Neural cell (in vitro differentiated cells): ENCODE measurements around the gene SBNO2. TPM values are rescaled to one million over a fixed set of nuclear protein-coding genes. Genes with fewer than 3 reads are reported as not detected.

Source experiments
- H2AFZ ChIP-seq: fragments of 200-600, 300-800 bp; sonication (generic), shearing (Covaris generic); 2 replicates; pipeline ENCODE4 v1.6.0; 2014; ENCODE audit warnings: low read depth, mild to moderate bottlenecking, antibody characterized with exemption, low read length, moderate library complexity
- H3F3A ChIP-seq: fragments of 200-600 bp; shearing (Covaris generic); 2 replicates; pipeline ENCODE4 v1.6.1; 2016; ENCODE audit warnings: mild to moderate bottlenecking, moderate library complexity, mixed read lengths, antibody characterized with exemption, low read length; ENCODE audit not compliant: insufficient read depth, poor library complexity, severe bottlenecking
- H3K27ac ChIP-seq: fragments of 200-600, 300-800 bp; sonication (generic), shearing (Covaris generic); 2 replicates; pipeline ENCODE4 v1.5.1; 2014; ENCODE audit warnings: mild to moderate bottlenecking, low read length, moderate library complexity
- H3K27me3 ChIP-seq: fragments of 300-800, 200-600 bp; sonication (generic), shearing (Covaris generic); 2 replicates; pipeline ENCODE4 v1.6.0; 2014; ENCODE audit warnings: mild to moderate bottlenecking, low read depth, low read length, moderate library complexity; ENCODE audit not compliant: insufficient read depth
- H3K36me3 ChIP-seq: fragments of 300-800, 200-600 bp; sonication (generic), shearing (Covaris generic); 2 replicates; pipeline ENCODE4 v1.5.1; 2014; ENCODE audit warnings: mild to moderate bottlenecking, antibody characterized with exemption, low read length, moderate library complexity; ENCODE audit not compliant: insufficient read depth
- H3K4me2 ChIP-seq: fragments of 300-800, 200-600 bp; sonication (generic), shearing (Covaris generic); 2 replicates; pipeline ENCODE4 v1.6.0; 2014; ENCODE audit warnings: mild to moderate bottlenecking, low read length
- H3K4me3 ChIP-seq: fragments of 300-800, 200-600 bp; sonication (generic), shearing (Covaris generic); 2 replicates; pipeline ENCODE4 v1.5.1; 2014; ENCODE audit warnings: mild to moderate bottlenecking, low read length, moderate library complexity
- H3K79me2 ChIP-seq: fragments of 200-600 bp; shearing (Covaris generic); replicated peaks from 2 replicates; pipeline ENCODE4 v1.6.0; 2014; ENCODE audit warnings: mild to moderate bottlenecking, low read length, moderate library complexity; ENCODE audit not compliant: insufficient read depth
- H3K9ac ChIP-seq: fragments of 300-800, 200-600 bp; sonication (generic), shearing (Covaris generic); 2 replicates; pipeline ENCODE4 v1.6.1; 2016; ENCODE audit warnings: mild to moderate bottlenecking, low read length, mixed read lengths
- H3K9me2 ChIP-seq: fragments of 200-600 bp; shearing (Covaris generic); 2 replicates; pipeline ENCODE4 v1.6.1; 2016; ENCODE audit warnings: mild to moderate bottlenecking, low read length, mixed read lengths; ENCODE audit not compliant: insufficient read depth
- H3K9me3 ChIP-seq: fragments of 200-600, 300-800 bp; sonication (generic), shearing (Covaris generic); 2 replicates; pipeline ENCODE4 v1.6.1; 2016; ENCODE audit warnings: mild to moderate bottlenecking, mixed run types, low read length, moderate library complexity, mixed read lengths
- H4K20me1 ChIP-seq: fragments of 200-600 bp; shearing (Covaris generic); 2 replicates; pipeline ENCODE4 v1.6.1; 2016; ENCODE audit warnings: mild to moderate bottlenecking, mixed run types; ENCODE audit not compliant: insufficient read depth
- EP300 ChIP-seq: fragments of 450-650 bp; conservative IDR thresholded peaks from 2 replicates; pipeline ENCODE4 v1.6.1; 2014; ENCODE audit warnings: antibody characterized with exemption, mild to moderate bottlenecking, moderate library complexity; ENCODE audit not compliant: poor library complexity, severe bottlenecking
- EZH2 ChIP-seq: fragments of 200-600, 300-800 bp; shearing (Covaris generic), sonication (generic); IDR thresholded peaks from 2 replicates; pipeline ENCODE4 v1.6.1; 2014; ENCODE audit warnings: antibody characterized with exemption, low read length, borderline replicate concordance, mild to moderate bottlenecking; ENCODE audit not compliant: insufficient read depth, poor library complexity, severe bottlenecking
- MXI1 ChIP-seq: fragments of 450-650 bp; conservative IDR thresholded peaks from 2 replicates; pipeline ENCODE4 v1.6.1; 2014; ENCODE audit warnings: antibody characterized with exemption, mild to moderate bottlenecking; ENCODE audit not compliant: poor library complexity, severe bottlenecking
- POLR2AphosphoS5 ChIP-seq: IDR thresholded peaks from 2 replicates; pipeline ENCODE4 v1.6.1; 2012
- RAD21 ChIP-seq: fragments of 450-650 bp; conservative IDR thresholded peaks from 2 replicates; pipeline ENCODE4 v1.6.1; 2014; ENCODE audit warnings: antibody characterized with exemption, mild to moderate bottlenecking, moderate library complexity
- SMC3 ChIP-seq: fragments of 450-650 bp; conservative IDR thresholded peaks from 2 replicates; pipeline ENCODE4 v1.6.1; 2014; ENCODE audit warnings: antibody characterized with exemption, mild to moderate bottlenecking, moderate library complexity; ENCODE audit not compliant: poor library complexity
- TAF1 ChIP-seq: IDR thresholded peaks from 2 replicates; pipeline ENCODE4 v1.6.1; 2012; ENCODE audit warnings: low read depth
- polyA plus RNA-seq: library from polyadenylated mRNA; depleted of rRNA; stranded (reverse); fragments of >200 nt; gene quantifications from 2 replicates; pipeline ENCODE4 v1.2.3, GENCODE V29; 2014
- TF ChIP-seq, protein P1 (sequence below): IDR thresholded peaks from 2 replicates; pipeline ENCODE4 v1.6.1; 2012; ENCODE audit warnings: borderline replicate concordance
- TF ChIP-seq, protein P2 (sequence below): fragments of 450-650 bp; IDR thresholded peaks from 2 replicates; pipeline ENCODE4 v1.5.1; 2014; ENCODE audit warnings: antibody characterized with exemption, mild to moderate bottlenecking, moderate library complexity; ENCODE audit not compliant: poor library complexity, severe bottlenecking

The SBNO2 gene
- polyA plus RNA-seq, 1 donor from 2014 or later = 4.8 TPM

DNA sequence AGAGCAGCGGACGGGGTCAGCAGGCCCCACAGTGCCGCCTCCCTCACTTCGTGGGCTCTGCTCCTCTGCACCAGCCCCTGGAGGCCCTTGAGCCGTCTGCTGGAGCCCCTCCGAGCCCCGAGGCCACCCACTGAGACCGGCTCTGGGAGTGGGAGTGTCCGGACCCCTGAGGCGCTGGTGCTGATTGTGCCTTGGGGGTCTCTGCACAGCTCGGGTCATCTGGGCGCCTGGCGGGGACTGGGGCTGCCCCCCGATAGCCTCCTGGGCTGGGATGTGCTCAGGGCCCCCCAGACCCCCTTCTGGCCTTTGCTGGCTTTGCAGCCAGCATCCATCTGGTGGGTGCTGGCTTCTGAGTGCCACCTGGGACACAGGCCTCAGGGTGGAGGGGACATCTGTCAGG is 48.3 kb upstream of the SBNO2 start:
- H4K20me1 ChIP-seq = no peaks in the 10 kb centered on the region
- no peak for TF ChIP-seq MXI1
- no peak for TF ChIP-seq SMC3
- TF ChIP-seq, protein P1, sequence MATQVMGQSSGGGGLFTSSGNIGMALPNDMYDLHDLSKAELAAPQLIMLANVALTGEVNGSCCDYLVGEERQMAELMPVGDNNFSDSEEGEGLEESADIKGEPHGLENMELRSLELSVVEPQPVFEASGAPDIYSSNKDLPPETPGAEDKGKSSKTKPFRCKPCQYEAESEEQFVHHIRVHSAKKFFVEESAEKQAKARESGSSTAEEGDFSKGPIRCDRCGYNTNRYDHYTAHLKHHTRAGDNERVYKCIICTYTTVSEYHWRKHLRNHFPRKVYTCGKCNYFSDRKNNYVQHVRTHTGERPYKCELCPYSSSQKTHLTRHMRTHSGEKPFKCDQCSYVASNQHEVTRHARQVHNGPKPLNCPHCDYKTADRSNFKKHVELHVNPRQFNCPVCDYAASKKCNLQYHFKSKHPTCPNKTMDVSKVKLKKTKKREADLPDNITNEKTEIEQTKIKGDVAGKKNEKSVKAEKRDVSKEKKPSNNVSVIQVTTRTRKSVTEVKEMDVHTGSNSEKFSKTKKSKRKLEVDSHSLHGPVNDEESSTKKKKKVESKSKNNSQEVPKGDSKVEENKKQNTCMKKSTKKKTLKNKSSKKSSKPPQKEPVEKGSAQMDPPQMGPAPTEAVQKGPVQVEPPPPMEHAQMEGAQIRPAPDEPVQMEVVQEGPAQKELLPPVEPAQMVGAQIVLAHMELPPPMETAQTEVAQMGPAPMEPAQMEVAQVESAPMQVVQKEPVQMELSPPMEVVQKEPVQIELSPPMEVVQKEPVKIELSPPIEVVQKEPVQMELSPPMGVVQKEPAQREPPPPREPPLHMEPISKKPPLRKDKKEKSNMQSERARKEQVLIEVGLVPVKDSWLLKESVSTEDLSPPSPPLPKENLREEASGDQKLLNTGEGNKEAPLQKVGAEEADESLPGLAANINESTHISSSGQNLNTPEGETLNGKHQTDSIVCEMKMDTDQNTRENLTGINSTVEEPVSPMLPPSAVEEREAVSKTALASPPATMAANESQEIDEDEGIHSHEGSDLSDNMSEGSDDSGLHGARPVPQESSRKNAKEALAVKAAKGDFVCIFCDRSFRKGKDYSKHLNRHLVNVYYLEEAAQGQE = no peak
- no peak for TF ChIP-seq RAD21
- TF ChIP-seq EP300 = no peak
- TF ChIP-seq EZH2 = no peak
- TF ChIP-seq, protein P2, sequence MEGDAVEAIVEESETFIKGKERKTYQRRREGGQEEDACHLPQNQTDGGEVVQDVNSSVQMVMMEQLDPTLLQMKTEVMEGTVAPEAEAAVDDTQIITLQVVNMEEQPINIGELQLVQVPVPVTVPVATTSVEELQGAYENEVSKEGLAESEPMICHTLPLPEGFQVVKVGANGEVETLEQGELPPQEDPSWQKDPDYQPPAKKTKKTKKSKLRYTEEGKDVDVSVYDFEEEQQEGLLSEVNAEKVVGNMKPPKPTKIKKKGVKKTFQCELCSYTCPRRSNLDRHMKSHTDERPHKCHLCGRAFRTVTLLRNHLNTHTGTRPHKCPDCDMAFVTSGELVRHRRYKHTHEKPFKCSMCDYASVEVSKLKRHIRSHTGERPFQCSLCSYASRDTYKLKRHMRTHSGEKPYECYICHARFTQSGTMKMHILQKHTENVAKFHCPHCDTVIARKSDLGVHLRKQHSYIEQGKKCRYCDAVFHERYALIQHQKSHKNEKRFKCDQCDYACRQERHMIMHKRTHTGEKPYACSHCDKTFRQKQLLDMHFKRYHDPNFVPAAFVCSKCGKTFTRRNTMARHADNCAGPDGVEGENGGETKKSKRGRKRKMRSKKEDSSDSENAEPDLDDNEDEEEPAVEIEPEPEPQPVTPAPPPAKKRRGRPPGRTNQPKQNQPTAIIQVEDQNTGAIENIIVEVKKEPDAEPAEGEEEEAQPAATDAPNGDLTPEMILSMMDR = no peak
- TF ChIP-seq POLR2AphosphoS5 = no peak
- no peak for TF ChIP-seq TAF1
- no peaks in the 10 kb centered on the region for H3K79me2 ChIP-seq
- no peaks in the 10 kb centered on the region for H3K27me3 ChIP-seq
- no peaks in the 10 kb centered on the region for H3K9me3 ChIP-seq
- no peak overlapping the region for H3K4me3 ChIP-seq
- no peak overlapping the region for H3K27ac ChIP-seq
- no peaks in the 10 kb centered on the region for H3K9me2 ChIP-seq
- H3K9ac ChIP-seq = no peak overlapping the region
- no peaks in the 10 kb centered on the region for H3F3A ChIP-seq
- no peaks in the 10 kb centered on the region for H3K36me3 ChIP-seq
- H3K4me2 ChIP-seq = no peak overlapping the region
- H2AFZ ChIP-seq = no peak overlapping the region

GRCh38 chr19:1221904-1222255 is 47.8 kb upstream of the SBNO2 start:
- Histone ChIP-seq H3K4me3 (no peak overlapping the region), H3K9ac (no peak overlapping the region)

More at GRCh38 chr19:1221904-1222255, 47.8 kb upstream of the SBNO2 start:
- Histone ChIP-seq H3K9me3 (no peaks in the 10 kb centered on the region), H3K79me2 (peaks cover 2% of the 10 kb centered on the region), H2AFZ (no peak overlapping the region), H3K27me3 (no peaks in the 10 kb centered on the region), H3F3A (no peaks in the 10 kb centered on the region), H3K9me2 (no peaks in the 10 kb centered on the region), H3K27ac (no peak overlapping the region), H3K4me2 (no peak overlapping the region), H4K20me1 (no peaks in the 10 kb centered on the region), H3K36me3 (no peaks in the 10 kb centered on the region)
- TF ChIP-seq, protein P1 = no peak
- TF ChIP-seq SMC3 (no peak), POLR2AphosphoS5 (no peak), EP300 (no peak), EZH2 (no peak), MXI1 (no peak), RAD21 (no peak), TAF1 (no peak)
- TF ChIP-seq, protein P2 = no peak
